ENCODE results near the gene KIF5A.

DNA sequence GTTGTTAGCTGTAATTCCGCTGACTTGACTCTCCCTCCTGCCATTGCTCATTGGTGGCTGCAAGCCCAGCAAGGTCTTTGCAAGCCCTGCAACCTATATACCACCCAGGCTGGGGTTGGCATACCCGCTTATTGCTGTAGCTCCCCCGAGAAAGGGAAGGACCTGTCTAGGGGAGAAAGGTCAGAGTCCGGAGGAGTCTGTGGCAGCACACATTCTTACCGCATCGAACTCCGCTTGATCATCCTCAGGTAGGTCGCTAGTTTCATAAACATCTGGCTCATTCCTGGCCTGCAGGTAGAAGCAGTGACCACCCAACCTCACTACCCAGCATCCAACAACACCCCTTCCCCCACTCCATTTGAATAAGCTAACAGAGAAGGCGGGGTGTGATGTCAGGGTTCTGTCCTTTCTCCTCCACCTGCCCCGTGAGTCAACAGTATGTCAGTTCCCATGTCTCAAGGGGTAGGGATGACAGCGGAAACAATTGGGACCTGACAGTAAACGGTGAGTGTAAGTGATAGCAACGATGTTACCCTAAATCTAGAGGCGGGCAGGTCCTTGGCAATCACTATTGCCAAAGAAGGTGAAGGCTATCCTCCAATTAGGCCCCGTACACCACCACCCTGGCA, 3.9 kb upstream of the KIF5A start:
- TF ChIP-seq YY1 (IDR thresholded peaks at IDR 0.05; ENCODE audit: insufficient read depth, insufficient read length) (no peak), ZNF274 (IDR thresholded peaks at IDR 0.05; ENCODE audit: low read depth, low read length) (no peak)

Data from NT2/D1 (cell line).